RPMI8226 (cell line): ENCODE data around the gene RENBP.
A peak's percentile ranks its signal among the peaks of the same experiment; 100 is the strongest.

ENCODE experiments used
- DNase-seq: peaks from one replicate; pipeline ENCODE4 v3.0.0-alpha.2; 2015

The RENBP gene

DNA sequence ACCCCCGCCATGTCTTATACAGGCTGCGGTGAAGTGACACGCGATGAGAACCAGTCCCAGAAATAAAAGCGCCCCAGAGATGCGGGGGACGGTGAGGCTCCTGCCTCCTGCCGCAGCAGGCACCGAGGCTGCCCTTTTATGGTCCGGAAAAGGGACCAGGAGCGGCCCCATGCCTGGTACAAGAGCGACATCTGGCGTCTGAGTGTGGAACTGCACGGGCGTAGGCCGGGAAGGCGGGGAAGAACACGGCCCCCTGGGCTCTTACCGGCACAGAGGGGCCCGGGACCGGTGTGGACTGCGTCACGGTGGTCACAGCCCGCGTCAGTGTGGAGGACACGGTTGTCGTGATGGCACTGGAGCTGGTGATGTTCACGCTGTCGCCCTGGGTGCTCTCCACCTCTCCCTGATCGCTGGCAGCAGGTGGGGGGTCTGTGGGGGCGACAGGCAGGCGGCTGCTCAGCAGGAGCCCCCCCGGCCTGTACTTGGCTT lies 8.9 kb upstream of the RENBP start:
- DNase-seq: peak; percentile 61

DNA sequence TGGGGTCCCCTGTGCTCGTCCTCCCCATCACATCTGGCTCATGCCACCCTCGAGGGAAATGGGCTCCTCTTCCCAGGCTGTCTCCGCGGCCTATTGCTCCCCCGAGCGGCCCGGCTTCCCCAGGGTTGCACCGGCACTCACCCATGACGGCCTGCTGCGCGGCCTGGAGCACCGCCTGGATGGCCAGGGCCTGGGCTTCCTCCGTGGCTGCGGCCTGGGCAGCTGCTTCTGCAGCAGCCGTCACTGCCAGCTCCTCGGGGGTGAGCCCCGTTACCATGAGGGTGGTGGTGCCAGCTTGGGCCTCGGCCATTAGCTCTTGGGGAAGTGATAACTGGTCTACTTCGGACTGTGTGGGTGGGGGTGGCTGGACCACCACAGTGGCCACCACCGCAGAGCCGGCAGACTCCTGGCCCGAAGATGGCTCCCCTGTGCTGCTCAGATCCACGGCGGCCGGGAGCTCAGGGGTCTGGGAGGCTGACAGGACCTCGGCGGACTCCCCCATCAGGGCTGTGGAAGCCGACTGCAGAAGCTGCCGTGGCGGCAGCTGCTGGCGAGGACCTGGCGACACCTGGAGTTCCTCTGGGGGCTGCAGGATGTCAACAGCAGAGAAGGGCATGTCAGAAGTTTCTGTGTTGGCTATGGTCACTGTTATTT lies 8.1 kb upstream of the RENBP start:
- DNase-seq: no peak

DNA sequence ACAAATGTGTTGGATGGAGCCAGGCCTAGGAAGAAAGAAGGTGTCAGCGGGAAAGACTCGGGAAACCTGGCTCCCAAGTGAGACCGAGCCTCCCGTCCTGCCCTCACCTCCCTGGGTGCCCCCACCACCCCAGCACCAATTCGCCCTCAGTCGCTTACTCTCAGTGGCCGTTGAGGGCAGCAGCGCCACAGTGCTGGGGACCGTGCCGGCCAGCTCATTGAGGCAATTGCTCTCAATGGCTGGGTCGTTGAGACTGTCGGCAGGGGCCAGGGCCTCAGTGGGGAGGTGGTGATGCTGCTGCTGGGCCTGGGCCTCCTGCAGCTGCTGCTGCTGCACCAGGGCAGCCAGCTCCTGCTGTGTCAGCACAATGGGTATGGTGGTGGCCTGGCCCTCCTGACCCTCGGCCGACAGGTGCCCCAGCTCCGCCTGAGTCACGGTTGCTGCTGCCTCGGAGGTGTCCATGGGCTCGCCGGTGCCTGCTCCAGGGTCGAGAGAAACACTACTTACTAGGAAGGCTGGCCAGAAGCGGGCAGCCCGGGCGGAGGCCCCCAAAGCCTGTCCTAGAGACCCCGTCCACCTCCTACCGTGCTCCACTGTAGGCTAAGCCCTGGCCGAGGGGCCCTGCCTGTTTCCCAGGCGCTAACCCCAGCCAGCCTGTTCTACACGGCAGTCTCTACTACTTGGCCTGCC lies 7.4 kb upstream of the RENBP start:
- no peak for DNase-seq

DNA sequence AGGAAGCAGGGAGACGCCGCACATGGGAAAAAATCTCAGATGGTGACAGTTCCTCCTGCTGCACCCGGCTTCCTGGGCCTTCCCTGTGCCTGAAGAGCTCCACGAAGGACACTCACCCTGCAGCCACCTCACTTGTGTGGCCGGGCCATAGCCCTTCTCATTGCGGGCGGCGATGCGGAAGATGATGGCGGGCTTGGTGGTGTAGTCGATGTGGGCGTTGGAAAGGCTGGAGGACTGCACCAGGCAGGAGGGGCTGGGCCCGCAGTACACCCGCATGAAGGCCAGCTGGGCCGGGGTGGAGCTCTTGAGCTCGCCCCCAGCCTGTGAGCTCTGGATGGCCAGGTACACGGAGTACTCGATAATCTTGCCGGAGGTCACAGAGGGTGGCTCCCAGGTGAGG lies 5.7 kb upstream of the RENBP start:
- no peak for DNase-seq

DNA sequence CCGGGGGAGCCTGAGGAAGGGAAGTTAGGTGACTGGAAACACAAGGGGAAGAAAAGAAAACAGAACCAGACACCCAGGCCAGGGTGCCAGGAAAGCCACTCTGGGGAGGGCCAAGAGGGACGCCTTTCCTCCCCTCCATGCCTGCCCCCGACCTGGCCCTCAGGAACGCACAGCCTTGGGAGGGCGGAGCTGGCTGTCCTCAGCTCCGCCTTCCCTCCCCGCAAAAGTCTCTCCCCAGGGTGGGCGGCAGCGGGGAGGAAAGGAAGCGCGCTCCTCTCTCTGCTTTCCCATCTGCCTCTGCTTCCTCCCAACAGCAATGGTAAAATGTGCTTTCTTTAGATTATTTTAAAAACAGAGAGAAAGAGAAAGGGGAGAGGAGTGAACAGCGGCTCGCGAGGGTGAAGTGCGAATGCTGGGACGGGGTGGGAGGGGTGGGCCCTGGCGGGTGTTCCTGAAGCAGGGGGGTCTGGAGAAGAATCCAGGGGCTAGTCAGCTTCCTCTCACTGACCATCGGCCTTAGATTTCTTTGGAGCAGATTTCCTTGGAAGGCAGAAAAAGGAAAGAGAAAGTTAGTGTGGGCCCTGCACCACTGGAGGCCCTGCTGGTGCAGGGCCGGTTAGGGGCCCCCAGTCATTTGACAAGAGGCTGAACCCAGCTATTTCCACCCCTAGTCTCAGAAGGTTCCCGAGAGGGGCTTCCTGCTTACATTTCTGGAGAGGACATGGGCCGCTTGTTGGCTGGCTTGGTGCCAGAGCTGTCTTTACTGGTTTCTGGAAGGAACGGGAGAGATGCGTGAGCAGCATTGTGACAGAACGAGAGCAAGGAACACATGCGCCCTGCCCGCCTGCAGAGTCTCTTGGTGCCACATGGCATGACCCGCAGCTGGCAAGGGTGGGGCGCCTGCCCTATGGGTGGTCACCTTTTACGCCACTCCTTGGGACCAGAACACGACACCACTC lies 4.7 kb upstream of the RENBP start:
- no peak for DNase-seq

DNA sequence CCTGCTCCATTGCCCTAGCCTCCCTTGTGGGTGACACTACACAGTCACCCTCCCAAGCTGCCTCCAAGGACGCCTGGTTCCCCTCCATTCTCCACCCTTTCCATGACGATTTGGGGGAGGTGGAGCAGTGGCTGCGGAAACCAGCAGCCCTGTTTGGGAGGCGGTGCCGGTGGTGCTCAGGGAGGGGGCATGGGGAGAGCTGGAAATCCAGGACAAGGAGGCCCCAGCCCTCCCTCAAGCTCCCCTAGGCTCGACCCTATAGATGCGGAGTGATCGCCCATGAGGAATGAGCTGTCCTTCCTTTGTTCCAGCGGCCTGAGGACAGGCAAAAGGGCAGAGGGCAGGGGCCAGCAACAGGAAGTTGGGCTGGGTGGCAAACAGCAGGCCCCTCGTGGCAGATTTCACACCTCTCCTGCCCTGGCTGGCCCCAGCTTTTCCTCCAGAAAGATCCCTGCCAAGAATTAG lies 3.6 kb upstream of the RENBP start:
- no peak for DNase-seq

DNA sequence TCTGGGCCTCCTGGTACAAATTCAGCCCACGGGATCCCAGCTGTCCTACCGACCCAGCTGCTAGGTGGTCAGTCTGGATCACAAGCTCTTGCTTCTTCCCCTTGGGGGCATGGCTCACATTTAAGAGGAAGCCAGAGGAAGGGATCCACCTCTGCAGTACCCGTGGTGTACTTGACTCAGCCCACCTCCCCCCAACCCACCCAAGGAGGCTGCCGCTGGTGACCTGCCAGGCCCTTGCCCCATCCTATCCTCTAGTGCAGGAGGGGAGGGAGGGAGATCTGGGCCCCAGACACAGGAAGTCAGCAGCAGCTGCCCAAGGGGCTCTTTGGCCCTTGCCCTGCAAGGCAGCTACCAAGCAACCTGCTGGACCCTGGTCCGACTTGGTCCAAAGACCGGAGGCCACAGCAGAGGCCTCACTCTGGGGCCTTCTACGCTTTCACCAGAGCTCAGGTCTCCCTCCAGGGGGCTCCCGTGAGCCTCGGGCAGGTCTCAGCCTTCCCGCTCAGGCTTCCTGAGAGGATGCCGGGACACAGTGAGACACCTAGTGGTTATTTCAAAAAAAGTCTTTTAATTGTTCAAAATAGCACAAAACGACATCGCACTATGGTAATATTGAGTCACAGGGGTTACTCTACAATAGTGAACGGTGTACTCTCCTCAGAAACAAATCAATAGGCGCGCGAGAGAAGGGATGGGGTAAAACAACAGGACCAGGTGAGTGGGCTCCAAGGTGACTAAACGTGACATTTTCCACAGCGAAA lies 2.7 kb upstream of the RENBP start:
- peak; percentile 87 for DNase-seq

DNA sequence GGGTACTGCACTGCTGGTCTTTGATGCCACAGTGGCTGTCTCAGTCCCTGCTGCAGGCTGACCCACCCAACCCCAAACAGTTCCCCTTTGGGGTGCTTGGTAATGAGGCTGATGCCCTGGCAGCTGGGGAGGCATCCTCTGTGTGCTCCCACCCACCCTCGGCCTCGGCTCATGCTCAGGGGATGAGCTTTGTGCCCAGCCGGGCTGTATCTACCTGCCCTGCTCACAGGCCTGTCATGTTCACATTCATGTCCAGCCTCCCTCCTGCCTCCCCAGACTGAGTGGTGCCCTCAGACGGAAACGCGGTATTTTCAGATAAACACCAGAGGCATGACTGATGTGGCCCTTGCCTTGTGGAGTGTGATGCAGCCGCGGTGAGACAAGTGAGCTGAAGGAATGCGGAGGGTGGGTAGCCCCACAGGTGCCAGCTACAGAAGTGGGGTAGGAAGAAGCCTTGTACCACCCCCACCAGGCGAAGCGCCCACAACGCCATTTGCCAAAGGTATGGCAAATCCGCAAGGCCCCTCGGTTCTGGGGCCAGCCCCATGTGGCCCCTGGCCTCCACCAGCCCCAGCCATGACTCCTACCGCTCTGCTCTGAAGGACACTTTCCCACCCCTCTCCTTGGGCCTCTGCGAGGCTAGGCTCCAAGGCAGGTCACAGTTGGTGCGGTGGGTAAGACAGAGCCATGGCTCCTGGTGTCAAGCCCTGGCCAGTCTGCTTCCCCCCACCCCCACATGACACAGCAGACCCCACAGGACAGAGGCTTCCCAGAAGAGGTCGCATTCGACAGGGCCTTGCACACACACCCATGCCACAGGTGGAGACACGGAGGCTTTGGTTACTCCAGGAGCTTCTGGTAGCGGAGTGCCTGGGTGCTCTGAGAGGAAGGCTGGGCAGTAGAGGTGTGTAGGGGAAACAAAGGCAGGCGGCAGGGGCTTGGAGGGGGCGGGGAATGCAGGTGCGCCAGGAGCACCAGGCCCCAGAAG lies 1.8 kb upstream of the RENBP start:
- DNase-seq: no peak

DNA sequence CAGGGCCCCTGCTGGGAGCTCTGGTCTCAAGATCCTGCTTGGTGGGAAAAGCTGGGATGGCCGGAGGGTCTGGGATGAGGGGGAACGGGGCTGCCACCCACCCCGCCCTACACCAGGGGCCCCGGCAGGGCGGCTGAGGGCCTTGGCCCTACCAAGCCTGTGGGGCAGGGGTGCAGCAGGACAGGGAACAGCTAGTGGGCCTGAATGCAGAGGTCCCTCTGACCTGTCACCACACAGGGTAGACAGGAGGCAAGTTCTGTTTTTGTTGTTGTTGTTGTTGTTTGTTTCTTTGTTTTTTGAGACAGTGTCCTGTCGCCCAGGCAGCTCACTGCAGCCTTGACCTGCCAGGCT lies 332 bp upstream of the RENBP start:
- no peak for DNase-seq

DNA sequence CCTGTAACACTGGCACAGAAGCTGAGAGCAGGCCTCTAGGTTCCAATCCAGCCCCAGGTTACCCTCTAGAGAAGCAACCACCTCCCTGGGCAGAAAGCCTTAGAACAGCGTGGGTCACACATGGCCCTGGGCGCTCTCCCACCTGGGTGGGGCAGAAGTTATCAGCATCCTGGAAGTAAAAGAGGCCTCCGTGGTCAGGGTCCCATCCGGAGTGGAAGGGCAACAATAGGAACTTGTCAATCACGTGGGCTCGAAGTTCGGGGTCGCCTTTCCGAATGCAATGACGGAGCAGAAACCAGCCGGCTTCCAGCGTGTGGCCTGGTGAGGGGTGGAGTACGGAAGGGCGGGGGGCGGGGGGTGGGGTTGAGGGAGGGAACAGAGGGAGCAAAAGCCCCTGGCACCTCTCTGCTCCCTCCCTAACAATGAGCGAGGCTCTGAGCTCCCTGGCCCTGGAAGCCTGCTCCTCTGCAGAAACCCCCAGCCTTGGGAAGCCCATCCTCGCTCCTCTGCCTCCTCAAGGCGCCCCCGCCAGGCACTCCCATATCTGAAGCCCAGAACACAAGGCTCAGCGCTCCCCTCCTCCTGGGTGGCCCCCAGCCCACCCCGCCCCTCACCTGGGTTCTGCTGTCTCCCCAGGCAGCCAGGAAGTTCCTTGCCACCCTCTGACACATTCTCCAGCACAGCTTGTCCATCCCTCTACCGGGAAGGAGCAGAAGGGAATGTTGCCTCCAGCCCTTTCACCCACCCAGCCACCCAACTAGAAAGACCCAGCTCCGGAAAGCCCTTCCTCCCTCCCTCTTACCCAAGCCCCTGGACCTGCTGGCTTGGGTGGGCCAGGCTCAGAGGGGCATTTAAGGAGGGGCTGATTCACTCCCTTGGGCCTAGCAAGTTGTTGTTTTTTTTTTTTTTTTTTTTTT lies 2.8 kb downstream of the RENBP start:
- no peak for DNase-seq

DNA sequence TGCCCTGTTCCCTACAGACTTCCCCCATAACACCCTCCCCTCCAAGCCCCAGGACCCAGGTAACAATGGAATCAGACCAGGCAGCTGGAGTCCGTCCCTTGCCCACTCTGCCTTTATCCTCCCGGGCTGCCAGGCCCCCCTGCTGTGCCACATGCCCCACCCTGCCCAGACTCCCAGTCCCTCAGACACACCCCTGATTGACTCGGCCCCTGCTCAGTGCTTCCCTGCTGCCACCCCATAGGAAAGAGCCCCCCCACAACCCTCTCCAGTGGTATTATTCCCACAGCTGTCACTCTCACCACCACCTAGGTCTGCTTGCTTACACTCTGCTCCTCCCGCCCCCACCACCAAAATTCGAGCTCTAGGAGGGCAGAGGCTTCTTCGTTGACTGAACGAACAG lies 4.9 kb downstream of the RENBP start:
- DNase-seq: no peak

DNA sequence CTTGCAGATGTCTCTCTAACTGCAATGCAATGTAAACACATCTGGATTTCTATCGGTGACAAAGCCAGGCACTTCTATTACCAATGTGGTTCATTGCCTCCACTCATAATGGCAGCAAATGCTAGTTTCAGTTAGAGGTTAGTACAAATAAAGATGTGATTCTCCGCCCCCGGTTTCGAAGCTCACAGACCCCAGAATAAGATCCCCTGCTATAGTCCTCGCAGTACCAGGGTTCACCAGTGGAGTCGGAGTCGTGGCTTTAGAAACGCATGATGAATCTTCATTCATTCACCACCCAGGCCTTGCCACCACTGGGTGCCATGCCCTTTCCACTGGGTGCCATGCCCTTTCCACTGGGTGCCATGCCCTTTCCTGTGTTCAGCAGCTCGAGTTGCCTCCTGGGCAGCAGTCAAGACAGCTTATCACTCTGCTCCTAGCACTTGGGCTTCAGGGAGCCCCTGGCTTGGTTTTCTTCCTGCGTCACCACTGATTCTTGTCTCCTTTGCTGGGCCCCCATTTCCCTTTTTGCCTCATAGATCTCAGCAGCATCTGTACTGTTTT lies 6.1 kb downstream of the RENBP start:
- no peak for DNase-seq

DNA sequence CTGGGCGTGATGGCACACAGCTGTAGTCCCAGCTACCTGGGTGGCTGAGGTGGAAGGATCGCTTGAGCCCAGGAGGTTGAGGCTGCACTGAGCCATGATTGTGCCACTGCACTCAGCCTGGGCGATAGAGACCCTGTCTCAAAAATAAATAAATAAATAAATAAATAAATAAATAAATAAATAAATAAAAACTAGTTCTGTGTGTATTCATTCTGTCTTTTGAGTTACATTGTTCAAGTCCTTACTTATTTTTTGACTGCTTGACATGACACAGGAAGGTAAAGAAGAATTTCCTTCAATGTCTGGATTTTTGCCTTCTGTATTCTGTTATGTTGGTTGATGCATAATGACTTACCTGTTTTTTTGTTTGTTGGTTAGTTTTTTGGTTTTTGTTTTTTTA lies 7.4 kb downstream of the RENBP start:
- no peak for DNase-seq

DNA sequence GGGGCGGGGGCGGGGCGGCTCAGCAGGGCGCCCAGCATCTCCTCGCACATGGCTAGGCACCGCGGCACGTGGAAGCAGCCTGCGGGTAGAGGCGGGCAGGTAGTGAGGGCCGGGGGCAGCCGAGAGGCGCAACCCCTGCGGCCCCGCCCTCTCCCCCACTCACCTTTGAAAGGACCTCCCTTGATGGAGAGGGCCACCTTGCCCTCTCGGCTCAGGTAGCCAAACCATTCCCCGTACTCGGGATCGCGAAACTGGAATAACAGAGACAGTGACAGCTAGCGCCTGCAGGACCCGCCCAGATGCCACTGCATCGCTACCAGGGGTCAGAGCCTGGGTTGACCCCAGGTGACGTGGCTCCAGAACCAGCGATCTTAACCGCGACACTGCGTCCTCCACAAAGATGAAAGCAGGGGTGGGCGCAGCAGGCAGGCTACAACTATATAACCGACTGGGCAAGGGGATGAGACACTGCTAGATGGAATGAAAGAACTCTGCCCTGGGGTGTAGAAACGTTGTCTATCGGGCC lies 9.1 kb downstream of the RENBP start:
- DNase-seq: no peak

DNA sequence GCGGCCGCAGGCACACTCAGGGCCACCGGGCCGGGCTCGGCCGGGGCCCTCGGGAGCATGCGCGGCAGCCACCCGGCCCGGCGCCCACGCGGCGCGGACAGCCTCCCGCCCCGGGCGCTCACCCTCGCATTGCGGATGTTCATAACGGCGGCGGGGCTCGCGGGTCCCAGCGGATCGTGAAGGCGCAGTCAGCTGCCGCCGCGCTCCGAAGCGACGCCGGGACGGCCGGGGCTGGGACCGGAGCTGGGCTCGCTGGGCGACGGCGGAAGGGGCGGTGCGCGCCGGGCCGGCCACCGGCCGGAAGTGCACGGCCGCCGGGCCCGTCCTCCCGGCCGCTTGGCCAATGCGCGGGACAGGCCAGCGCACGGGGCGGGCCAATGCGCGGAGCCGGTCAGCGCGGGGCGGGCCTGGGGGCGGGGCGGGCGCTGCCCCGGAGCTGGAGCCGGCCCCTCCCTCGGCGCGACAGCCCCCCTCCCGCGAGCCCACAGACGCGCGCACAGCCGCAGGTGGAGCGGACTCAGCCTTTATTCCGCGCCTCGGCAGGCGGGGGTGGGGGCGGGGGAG lies 9.6 kb downstream of the RENBP start, which contains the start of gene NAA10:
NAA10 (minus strand) TSS at position 276 of the 564 bp plus-strand sequence; CDS start at position 143, 133 bp downstream.
- DNase-seq: peak; percentile 89

DNA sequence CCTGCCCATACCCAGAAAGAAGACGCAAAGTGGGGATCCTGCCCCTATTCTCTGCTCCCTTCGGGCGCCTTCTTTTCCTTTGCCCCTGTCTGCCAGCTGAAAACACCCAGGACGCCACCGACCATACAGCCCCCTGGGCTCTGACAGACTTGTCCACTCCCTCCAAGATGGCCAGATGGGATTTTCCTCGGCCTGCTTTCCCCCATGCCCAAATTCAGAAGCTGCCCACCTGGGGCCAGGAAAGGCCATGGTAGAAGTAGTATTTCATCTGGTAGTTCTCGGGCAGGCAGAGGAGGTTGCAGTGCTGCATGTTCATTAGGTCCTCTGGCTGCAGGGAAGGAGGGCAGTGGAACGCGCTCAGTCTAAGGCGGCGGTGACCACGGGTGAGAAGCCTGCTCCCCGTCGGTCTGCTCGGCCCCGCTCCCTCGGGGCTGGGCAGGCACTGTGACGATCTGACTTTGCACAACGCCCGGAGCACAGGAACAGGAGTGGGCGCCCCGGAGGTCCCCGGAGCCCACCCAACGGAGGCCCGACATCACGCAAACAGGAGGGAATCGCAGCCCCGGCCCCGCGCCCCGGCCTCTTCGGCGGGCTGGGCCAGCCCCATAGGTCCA lies 10.2 kb downstream of the RENBP start:
- DNase-seq: no peak

DNA sequence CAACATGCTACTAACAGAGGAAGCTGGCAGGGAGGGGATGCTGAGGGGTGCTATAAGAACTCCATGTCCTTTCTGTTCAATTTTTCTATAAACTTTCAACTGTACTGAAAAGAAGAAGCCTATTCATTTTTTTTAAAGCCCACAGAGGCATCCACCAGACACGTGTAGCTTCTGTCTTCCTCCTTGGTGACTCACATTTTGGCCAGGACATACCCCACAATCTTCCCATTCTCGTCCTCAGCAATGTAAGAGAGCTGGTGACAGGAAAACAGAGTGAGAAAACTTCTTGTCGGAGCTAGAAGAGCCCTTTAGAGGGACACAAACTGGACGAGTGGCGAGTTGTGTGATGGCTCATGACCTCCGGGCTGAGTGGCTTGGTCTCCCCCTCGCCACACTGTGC lies 10.7 kb downstream of the RENBP start:
- no peak for DNase-seq

DNA sequence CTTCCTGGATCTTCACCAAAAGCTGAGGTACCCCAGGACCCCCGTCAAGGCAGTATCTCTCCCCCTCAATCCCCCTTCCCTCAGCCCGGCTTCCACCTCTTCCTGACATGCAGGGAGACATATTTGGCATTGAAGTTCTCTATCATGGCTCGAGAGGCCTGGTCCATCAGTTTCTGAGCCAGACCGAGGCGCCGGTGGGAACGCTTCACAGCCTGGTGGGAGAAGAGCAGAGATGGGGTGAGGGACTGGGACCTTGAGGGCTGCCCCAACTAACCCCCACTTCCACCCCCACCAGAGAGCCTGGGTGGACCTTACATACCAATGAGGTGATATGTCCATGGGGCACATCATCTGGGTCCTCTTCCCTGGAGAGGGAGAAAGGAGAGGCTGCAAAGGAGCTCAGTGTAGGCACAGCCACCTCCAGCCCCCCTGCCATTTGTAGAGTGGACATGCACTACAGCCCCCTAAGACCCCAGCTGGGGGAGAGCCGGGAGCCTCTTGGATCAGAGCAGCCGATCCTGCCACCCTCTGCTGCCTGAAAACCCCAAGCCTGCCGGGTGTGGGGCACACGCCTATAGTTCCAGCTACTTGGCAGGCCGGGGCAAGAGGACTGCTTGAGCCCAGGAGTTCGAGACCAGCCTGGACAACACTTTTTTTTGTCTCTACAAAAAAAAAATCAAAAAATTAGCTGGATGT lies 12.1 kb downstream of the RENBP start:
- DNase-seq: no peak
